ENCODE data around the gene TRDN.

DNA sequence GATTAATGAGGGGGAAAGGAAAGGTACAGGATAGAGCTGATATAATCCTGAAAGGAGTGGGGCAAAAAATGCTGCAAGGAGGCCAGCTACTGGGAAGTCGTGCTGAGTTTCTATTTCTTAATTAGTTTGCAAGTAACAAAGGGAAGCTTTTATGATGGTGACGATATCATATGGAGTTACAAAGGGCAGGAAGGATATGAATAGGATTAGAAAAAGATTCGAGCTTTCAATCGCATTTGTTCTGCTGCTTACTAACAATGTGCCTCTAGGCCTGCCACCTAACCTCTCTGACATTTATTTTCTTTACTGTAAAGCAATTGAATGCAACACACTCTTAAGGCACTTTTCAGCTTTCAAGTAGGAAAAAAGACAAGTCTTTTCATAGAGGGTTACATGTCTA lies 421.5 kb downstream of the TRDN start:
- TF ChIP-seq, protein P1, sequence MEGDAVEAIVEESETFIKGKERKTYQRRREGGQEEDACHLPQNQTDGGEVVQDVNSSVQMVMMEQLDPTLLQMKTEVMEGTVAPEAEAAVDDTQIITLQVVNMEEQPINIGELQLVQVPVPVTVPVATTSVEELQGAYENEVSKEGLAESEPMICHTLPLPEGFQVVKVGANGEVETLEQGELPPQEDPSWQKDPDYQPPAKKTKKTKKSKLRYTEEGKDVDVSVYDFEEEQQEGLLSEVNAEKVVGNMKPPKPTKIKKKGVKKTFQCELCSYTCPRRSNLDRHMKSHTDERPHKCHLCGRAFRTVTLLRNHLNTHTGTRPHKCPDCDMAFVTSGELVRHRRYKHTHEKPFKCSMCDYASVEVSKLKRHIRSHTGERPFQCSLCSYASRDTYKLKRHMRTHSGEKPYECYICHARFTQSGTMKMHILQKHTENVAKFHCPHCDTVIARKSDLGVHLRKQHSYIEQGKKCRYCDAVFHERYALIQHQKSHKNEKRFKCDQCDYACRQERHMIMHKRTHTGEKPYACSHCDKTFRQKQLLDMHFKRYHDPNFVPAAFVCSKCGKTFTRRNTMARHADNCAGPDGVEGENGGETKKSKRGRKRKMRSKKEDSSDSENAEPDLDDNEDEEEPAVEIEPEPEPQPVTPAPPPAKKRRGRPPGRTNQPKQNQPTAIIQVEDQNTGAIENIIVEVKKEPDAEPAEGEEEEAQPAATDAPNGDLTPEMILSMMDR (conservative IDR thresholded peaks at IDR 0.05; ENCODE audit: low read length): no peak
- TF ChIP-seq EZH2phosphoT487 (IDR thresholded peaks at IDR 0.05; ENCODE audit: borderline replicate concordance): no peak
